H1 (cell line): Measurements from ENCODE around the gene MAP3K3. TPM values are rescaled to one million over a fixed set of nuclear protein-coding genes. Genes with fewer than 3 reads are reported as not detected.

ENCODE experiments used
- HDAC2 ChIP-seq, 2 experiments: fragments of 300-600 bp in 1 of 2; sonication (generic) in 1 of 2; IDR thresholded peaks; 2 replicates each; pipeline ENCODE4 v1.6.1; 2011 to 2012; ENCODE audit warnings: low read depth in 2 of 2, low read length in 2 of 2, mild to moderate bottlenecking in 2 of 2, moderate library complexity in 2 of 2, borderline replicate concordance in 1 of 2, inconsistent platforms in 1 of 2
- SIRT6 ChIP-seq: IDR thresholded peaks from one replicate; pipeline ENCODE4 v1.7.1; 2012; ENCODE audit warnings: low read length, inconsistent platforms
- SIX5 ChIP-seq: IDR thresholded peaks from 2 replicates; pipeline ENCODE4 v1.6.1; 2011; ENCODE audit warnings: mild to moderate bottlenecking, low read depth, low read length
- SP1 ChIP-seq: IDR thresholded peaks from 2 replicates; pipeline ENCODE4 v1.6.1; 2011; ENCODE audit warnings: low read depth, low read length
- polyA plus RNA-seq, 7 experiments: library from polyadenylated mRNA; depleted of rRNA in 3 of 7; stranded (reverse) in 5 of 7; unstranded in 2 of 7; fragments of >200 nt in 5 of 7; fragments of 200-250 nt in 2 of 7; gene quantifications; 1 replicate in 5 of 7; 2 replicates in 1 of 7; 4 replicates in 1 of 7; pipeline versions ENCODE4 v1.2.1 to v1.2.3, GENCODE V29; 2011 to 2013; ENCODE audit warnings: missing spikeins in 2 of 7, mixed read lengths in 2 of 7
- total RNA-seq: library from RNA; stranded (reverse); fragmentation: NEBNext Ultra II Directional; extraction: Animal tissue kit (Norgen Biotek cat#: 25700); gene quantifications from 2 replicates; pipeline ENCODE4 v1.2.1, GENCODE V29; 2021
- TF ChIP-seq, protein P1 (sequence below): IDR thresholded peaks from 2 replicates; pipeline ENCODE4 v1.6.1; 2012; ENCODE audit warnings: low read length, inconsistent platforms
- TF ChIP-seq, protein P2 (sequence below): IDR thresholded peaks from 2 replicates; pipeline ENCODE4 v1.6.1; 2011; ENCODE audit warnings: low read depth, mild to moderate bottlenecking, low read length; ENCODE audit not compliant: insufficient read depth

MAP3K3 gene
- total and polyA plus RNA-seq, 2 of the 8 experiments (the other 6 are each of a cell fraction or from before 2014, with no cell fraction given): 10.3 to 21.0 TPM

GRCh38 chr17:63601439-63602371, 20.5 kb upstream of the MAP3K3 start (continued):
- TF ChIP-seq SIX5 (no peak), HDAC2 (IDR thresholded peaks at IDR 0.05; ENCODE audit: borderline replicate concordance in 1 of 2, low read depth in 2 of 2, low read length in 2 of 2) (no peak), SIRT6 (no peak), SP1 (no peak)
- TF ChIP-seq, protein P1, sequence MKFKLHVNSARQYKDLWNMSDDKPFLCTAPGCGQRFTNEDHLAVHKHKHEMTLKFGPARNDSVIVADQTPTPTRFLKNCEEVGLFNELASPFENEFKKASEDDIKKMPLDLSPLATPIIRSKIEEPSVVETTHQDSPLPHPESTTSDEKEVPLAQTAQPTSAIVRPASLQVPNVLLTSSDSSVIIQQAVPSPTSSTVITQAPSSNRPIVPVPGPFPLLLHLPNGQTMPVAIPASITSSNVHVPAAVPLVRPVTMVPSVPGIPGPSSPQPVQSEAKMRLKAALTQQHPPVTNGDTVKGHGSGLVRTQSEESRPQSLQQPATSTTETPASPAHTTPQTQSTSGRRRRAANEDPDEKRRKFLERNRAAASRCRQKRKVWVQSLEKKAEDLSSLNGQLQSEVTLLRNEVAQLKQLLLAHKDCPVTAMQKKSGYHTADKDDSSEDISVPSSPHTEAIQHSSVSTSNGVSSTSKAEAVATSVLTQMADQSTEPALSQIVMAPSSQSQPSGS: no peak
- TF ChIP-seq, protein P2, sequence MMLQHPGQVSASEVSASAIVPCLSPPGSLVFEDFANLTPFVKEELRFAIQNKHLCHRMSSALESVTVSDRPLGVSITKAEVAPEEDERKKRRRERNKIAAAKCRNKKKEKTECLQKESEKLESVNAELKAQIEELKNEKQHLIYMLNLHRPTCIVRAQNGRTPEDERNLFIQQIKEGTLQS: no peak
